NB4 (cell line): ENCODE data around the gene SLC26A4.

Experiments used
- CTCF ChIP-seq: IDR thresholded peaks from one replicate; pipeline ENCODE4 v1.5.1; 2012; ENCODE audit warnings: low read depth, low read length
- MAX ChIP-seq: IDR thresholded peaks from 2 replicates; pipeline ENCODE4 v1.6.1; 2011; ENCODE audit warnings: low read depth, low read length
- MYC ChIP-seq: IDR thresholded peaks from 2 replicates; pipeline ENCODE4 v1.6.1; 2011; ENCODE audit warnings: low read depth, low read length
- POLR2A ChIP-seq: IDR thresholded peaks from 2 replicates; pipeline ENCODE4 v1.6.1; 2011; ENCODE audit warnings: mild to moderate bottlenecking; ENCODE audit not compliant: insufficient read length; ENCODE audit errors: extremely low read depth

GRCh38 chr7:107667341-107667740, 6.7 kb downstream of the SLC26A4 start:
- TF ChIP-seq CTCF (no peak), MYC (no peak), POLR2A (no peak), MAX (no peak)
